ENCODE data around the gene EYA3. TPM values are rescaled to one million over a fixed set of nuclear protein-coding genes. Genes with fewer than 3 reads are reported as not detected.

Gene EYA3
- total RNA-seq, 1 donor from 2014 or later, result 28.1 TPM

DNA sequence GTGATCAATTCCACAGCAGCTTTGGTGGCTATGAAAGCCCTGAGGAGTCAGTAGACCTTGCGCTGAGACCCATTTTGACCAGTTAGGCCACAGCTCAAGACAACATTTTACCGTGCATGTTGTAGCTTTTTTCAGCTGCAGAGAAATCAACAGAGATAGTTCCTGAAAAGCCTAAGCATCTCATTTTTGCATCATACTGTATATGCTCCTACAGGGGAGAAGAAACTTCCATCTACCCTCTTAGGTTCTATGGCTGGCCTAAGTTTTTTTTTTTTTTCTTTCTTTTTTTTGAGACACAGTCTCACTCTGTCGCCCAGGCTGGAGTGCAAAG is 24.8 kb upstream of the EYA3 start:
- intact Hi-C loops (cut with micrococcal nuclease), result no loop called here

DNA sequence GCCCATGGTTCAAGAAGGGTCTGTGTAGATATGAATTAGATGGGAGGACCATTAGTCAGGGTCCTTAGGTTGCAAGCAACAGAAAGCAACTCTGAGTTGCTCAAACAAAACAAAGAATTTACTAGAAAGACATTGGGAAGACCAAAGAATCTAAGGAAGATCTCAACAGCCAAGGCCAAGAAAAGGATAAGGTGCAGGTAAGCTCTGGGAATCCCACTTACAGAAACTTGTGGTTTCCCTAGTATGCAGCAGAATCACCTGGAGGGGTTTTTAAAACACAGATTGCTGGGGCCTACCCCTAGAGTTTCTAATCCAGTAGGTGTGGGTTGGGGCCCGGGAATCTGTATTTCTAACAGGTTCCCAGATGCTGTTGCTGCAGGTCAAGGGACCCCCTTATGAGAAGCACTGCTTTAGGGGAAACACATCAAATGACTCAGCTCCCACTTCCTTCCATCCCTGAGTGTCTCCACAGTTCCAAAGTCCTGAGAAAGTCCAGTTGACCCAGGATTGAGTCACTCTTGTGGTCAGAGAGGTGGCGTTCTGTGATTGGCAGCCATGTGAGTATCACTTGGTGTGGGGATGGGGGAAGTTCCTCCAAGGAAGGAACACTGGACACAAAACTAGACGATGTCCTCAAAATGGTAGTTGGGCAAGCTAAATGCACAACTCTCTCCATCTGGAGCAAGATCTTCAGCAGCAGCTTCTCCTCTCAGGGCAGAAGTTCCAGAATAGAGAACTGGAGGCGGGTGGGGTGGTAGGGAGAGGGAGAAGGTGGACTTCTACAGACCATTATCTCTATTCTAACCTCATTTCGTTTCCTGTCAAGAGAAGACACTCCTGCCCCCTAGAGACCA is 24.2 kb upstream of the EYA3 start:
- intact Hi-C loops (cut with micrococcal nuclease), result no loop called here

GRCh38 chr1:28111157-28111556 is 22.7 kb upstream of the EYA3 start:
- intact Hi-C loops (cut with micrococcal nuclease), result no loop called here

DNA sequence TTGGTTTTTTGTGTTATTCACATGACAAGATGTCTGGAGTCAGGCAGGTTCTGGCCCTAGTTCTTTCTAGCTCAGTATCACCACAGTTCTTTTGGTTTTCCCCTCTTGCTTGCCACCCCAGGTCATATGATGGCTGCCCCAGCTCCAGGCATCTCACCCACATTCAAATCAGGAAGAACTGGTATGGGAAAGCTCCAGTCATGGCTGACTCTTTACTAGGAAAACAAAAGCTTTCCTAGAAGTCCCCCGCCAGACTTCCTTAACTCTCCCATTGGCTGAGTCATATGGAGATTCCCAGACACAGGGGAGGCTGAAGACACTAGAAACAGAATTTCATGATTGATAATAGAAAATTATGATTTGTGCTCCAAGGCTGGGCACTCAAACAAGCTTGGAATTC is 22.1 kb upstream of the EYA3 start:
- intact Hi-C loops (cut with micrococcal nuclease), result no loop called here

DNA sequence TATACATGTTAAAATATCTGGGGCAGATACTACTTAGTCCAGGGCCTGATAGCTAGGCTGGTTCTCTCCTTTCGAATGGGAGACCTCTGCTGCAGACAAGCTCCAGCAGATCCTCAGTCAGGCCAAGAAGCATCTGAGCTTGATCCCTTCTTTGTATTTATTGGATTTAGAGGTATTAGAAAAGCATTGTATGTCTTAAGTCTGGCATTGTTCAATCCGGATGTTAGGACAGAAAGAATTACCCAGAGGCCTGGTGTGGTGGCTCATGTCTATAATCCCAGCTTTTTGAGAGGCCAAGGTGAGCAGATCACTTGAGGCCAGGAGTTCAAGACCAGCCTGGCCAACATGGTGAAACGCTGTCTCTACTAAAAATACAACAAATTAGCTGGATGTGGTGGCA is 21.2 kb upstream of the EYA3 start:
- intact Hi-C loops (cut with micrococcal nuclease), result no loop called here

GRCh38 chr1:28108001-28108400 is 19.6 kb upstream of the EYA3 start:
- intact Hi-C loops (cut with micrococcal nuclease), result no loop called here

- intact Hi-C loops (cut with micrococcal nuclease), result no loop called here
These were observed 16.6 kb upstream of the EYA3 start for GRCh38 chr1:28104866-28105467.

GRCh38 chr1:28102189-28102588 is 13.8 kb upstream of the EYA3 start:
- intact Hi-C loops (cut with micrococcal nuclease), result no loop called here

DNA sequence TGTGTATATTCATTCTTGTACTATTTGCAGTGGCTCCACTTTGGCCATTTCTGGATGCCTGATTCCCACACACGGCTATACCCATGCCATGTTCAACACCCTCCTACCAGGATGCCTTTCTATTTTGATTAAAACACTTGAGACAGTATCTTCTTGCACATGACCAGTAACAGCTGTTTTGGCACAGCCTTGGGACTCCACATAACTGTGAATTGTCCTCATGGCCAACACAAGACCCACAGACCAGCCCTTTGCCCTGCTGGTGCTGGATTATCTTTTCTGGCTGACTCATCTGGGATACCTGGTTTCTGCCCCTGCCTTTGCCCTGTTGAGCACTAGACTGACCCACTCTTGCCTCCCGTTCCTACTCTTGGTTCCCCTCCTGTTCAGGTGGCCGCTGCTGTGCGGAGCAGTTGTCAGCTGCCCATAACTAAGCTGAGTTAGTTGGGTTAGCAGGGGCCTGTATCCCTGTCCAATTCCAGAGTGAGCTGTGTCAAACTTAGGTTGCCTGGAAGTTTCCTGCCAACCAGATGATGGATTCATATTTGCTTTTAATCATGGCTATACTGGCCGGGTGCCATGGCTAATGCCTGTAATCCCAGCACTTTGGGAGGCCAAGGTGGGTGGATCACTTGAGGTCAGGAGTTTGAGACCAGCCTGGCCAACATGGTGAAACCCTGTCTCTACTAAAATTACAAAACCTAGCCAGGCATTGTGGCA is 10.8 kb upstream of the EYA3 start:
- intact Hi-C loops (cut with micrococcal nuclease), result no loop called here

GRCh38 chr1:28097100-28097472 is 8.7 kb upstream of the EYA3 start:
- intact Hi-C loops (cut with micrococcal nuclease), result no loop called here

GRCh38 chr1:28096210-28097099 is 8.0 kb upstream of the EYA3 start:
- intact Hi-C loops (cut with micrococcal nuclease), result no loop called here

GRCh38 chr1:28091043-28091781 is 2.8 kb upstream of the EYA3 start:
- intact Hi-C loops (cut with micrococcal nuclease), result loop anchor here (1.0 to 2.0 kb wide), 2 partner anchors 110 to 118 kb away; no protein-coding TSS in a partner anchor

DNA sequence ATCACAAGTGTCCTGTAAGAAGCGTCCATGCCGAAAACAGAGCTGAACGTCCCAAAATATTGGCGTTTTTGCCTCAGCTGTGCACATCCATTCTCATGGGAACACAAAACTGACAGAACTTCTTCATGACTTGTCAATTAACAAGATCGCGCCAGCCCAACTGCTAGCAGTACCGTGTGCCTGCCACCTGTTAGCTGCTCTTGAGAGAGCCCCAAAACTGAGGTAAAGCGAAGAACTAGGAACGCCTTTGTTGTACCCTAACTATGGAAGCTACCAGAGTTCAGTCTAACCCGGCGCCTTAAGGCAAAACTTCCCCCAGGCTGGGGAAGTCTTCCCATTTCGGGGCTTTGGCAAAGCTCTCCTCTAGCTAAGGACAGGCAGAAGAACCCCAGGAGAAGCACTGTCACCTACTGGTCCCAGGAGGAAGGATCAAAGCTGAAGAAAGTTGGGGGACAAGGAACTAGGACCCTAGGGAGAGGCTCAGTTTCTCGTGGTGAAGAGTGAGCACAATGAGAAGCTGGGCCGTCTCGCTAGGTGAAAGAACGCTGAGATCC is 719 bp downstream of the EYA3 start:
- intact Hi-C loops (cut with micrococcal nuclease), result loop anchor here (1.0 to 5.0 kb wide), 4 partner anchors 159 to 242 kb away; partner anchors contain the start of genes MED18 and THEMIS2

DNA sequence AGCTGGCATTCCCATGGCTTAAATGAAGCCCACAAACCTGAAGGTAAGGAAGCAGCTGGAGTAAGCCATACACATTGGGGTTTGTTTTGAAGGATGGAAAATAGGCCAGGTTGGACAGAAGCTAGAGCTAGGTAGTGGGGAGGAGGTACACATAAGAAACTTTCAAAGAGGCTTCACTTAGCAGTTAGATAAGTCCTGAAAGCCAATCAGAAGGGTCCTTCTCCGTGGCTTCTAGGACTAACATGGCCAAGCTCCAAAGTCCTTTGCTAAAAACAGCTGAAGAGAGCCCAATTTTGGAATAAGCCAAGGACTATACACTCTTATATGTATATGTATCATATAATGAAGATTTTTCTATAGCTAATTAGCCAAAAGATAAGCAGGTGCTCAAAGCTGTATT is 1.8 kb downstream of the EYA3 start:
- intact Hi-C loops (cut with micrococcal nuclease), result loop anchor here (5.0 kb wide), 1 partner anchor 229 kb away; no protein-coding TSS in a partner anchor

DNA sequence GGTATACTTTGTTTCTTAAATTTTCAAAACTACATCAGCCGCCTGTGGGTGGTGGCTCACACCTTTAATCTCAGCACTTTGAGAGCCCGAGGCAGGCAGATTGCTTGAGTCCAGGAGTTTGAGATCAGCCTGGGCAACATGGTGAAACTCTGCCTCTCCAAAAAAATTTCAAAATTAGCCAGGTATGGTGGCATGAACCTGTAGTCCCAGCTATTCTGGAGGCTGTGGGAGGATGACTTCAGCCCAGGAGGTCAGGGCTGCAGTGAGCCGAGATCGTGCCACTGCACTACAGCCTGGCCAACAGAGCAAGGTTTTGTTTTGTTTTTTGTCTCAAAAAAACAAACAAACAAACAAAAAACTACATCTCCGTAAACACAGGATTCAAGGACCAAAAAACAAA is 3.3 kb downstream of the EYA3 start:
- intact Hi-C loops (cut with micrococcal nuclease), result loop anchor here (5.0 kb wide), 1 partner anchor 228 kb away; no protein-coding TSS in a partner anchor

GRCh38 chr1:28083876-28084275 is 4.5 kb downstream of the EYA3 start:
- intact Hi-C loops (cut with micrococcal nuclease), result no loop called here

- intact Hi-C loops (cut with micrococcal nuclease), result no loop called here
These were observed 9.5 kb downstream of the EYA3 start for GRCh38 chr1:28078680-28079626.

DNA sequence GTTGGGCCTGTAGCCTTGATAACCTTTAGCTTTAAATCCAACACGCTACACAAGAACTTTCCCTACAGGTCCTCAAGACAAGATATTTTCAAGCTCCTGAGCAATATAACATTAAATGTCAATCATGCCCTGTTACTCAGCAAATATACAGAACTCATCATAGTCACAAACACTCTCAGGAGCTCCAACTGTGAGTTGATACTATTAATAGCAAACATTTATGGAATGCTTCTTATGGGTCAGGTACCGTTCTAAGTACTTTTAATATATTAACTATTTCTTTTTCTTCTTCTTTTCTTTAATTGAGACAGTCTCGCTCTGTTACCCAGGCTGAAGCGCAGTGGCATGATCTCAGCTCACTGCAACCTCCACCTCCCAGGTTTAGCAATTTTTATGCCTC is 10.1 kb downstream of the EYA3 start:
- intact Hi-C loops (cut with micrococcal nuclease), result no loop called here

- intact Hi-C loops (cut with micrococcal nuclease), result no loop called here
These were observed 13.4 kb downstream of the EYA3 start for GRCh38 chr1:28074892-28075511.
